HG03025 (cell line): ENCODE measurements around the gene SLC4A7.
"Not testable (repeated sequence)": the region's sequence is repeated elsewhere in the genome, so short reads cannot be mapped to it uniquely, and the experiment has no call there.

Source experiments
- ATAC-seq: cut with Tn5 transposase; IDR thresholded peaks from one replicate; pipeline ENCODE4 v1.9.1; 2021; ENCODE audit warnings: mild to moderate bottlenecking, moderate library complexity; ENCODE audit not compliant: unreplicated experiment, low FRiP score

SLC4A7 gene

DNA sequence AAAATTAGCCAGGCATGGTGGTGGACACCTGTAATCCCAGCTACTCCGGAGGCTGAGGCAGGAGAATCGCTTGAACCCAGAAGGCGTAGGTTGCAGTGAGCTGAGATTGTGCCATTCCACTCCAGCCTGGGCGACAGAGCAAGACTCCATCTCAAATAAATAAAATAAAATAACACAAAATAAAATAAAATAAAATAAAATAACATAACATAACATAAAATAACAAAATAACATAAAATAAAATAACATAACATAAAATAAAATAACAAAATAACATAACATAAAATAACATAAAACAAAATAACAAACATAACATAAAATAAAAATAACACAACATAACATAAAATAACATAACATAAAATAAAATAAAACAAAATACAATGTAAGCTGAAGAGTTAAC is 45.8 kb downstream of the SLC4A7 start:
- not testable (repeated sequence) for ATAC-seq

DNA sequence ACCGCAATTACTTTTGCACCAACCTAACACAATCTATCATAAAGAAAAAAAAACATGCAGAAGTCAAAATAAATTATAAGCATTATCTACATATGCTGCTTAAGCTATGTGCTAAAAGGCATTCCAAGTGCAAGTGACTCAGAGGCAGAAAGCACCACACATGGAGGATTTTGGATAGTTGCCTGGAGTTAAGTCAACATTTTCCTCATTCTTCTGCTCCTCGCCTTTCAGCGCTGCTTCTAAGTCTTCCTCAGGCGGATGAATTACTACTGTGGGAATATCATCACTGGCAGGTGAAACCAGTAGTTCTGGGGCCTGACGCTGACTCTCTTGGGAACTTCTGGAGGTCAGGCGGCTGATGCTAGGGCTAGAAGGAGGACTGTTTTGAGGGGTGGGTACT is 53.1 kb downstream of the SLC4A7 start:
- ATAC-seq: no peak

DNA sequence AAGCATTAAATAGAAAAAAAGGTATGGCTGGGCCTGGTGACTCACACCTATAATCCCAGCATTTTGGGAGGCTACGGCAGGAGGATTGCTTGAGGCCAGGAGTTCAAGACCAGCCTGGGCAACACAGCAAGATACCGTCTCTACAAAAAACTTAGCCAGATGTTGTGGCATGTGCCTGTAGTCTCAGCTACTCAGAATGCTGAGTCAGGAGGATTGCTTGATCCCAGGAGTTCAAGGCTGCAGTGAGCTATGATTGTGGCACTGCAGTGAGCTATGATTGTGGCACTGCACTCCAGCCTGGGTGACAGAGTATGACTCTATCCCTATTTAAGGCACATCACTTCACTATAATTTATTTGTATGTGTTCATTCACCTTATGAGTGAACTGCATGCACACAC is 54.3 kb downstream of the SLC4A7 start:
- ATAC-seq: no peak

DNA sequence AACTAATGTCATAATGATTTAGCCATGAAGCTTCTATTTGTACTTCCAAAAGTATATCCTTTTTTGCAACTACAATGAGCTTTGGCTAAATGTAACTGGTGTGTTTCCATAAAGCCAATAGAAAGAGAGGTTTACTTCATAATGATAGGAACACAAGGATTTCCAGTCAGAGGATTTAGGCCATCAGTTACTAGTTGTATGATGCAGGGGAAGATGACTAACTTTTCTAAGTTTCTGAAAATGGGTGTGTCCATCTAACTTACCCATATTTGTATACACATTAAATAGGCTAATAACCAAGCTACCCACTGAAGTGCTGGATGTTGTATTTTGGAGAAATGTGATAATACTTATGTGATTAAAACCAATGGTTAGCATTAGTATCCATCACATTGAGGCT is 55.7 kb downstream of the SLC4A7 start:
- no peak for ATAC-seq

DNA sequence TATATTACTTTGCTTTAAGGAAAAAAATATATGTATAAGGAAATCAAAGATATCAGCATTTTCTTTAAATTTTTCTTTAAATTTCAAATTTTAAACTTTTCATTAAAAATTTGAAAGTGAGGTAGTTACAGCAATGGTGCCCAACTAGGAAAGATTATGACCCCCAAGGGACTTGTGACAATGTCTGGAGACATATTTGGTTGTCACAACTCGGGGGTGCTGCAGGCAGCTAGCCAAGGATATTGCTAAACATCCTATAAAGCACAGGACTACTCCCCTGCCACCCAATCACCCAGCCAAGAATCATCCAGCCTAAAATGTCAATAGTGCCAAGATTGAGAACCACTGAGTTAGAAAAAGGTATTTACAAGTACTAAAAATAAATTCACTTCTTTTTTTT is 57.3 kb downstream of the SLC4A7 start:
- no peak for ATAC-seq

DNA sequence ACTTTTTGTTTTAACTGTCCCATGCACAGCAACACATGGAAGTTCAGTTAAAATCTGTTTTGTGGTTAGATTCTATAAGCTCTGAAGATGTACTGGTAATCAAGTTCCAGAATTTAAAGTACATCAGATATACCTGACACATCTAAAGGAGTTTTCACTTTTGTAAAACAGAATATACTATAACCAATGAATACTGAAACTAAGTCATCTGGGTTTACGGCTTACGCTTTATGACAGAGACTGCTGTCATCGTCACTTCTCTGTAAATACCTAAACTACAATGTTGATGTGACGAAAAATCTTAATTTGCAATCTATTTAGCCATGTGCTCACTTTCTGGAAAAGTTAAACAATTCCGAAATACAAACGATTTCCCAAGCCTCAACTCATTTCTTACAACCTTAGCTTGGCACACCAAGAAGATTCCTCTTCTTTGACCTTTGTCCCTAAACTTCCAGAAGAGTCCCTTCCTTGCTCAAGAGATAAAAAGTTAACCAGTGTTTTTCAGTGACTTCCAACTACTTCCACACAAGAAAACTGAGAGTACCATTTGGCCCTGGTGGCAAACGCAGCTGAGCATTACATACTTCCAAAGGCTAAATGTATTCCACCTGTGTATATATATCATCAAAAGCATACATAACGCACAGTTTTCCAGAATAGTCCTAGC is 58.2 kb downstream of the SLC4A7 start:
- ATAC-seq: no peak

DNA sequence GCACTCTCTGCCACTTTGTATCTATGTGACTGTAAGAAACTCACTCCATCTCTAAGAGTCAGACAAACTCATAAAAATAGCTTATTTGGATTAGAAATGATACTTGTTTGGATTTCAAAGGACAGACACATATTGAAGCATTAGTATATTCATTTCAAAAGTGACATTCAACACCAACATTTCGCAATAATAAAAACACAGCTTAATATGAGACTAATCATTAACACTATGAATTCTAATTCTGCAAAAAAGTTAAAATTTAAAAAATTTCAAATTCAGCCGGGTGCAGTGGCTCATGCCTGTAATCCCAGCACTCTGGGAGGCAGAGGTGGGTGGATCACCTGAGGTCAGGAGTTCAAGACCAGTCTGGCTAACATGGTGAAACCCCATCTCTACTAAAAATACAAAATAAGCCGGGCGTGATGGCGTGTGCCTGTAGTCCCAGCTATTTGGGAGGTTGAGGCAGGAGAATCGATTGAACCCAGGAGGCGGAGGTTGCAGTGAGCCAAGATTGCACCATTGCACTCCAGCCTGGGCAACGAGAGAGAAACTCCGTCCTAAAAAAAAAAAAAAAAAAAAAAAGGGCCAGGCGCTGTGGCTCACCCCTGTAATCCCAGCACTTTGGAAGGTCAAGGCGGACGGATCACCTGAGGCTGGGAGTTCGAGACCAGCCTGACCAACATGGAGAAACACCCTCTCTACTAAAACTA is 59.2 kb downstream of the SLC4A7 start:
- not testable (repeated sequence) for ATAC-seq

DNA sequence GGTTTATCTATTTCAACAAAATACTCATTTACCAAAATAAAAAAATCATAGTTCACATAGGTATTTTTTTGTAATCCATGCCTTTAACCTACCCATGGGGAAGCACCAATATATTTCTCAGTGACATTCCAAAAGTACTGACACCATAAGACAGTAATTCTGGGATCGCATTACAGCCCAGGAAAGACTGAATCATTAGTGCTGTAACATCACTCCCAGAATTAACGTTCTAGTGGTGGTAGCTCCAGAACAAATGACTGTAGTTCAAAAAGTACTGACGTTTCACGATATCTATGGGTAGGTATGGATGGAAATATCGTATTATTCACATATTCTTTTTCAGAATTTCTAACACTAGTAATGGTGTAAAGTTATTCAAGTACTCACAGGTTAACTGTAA is 60.7 kb downstream of the SLC4A7 start:
- no peak for ATAC-seq

DNA sequence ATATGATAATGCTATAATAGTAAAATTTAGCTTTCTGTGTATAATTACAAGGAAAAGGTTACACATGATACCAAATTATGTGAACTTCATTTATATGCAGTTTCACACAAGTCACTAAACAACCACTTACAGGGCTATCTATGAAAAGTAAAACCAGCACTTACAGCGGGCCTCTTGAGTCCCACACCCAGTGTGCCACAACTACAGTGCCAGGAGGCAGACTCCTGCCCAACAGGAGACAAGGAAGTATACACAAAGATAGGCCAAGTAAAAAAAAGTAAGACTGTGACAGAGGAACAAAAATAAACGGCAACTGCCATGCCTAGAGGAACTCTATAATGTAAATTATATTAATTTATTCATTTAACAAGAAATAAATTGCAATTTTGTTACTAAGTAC is 61.6 kb downstream of the SLC4A7 start:
- no peak for ATAC-seq

DNA sequence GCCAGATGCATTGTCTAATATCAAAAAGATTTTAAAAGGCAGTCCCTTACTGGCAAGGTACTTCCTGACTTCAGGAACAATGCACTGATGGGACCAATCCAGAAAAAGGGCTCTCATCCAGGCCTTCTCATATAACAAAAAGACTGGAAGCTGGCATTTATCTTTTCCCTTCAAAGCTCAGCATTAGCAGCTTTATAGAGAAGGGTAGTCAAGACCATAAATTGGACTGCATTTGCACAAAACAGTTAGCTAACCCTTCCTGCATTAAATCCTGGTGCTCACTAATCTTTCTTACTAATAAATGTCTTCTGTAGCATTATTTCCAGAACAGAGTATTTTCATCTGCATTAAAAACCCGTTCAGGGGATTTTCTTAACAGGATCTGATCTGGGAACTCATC is 69.0 kb downstream of the SLC4A7 start:
- no peak for ATAC-seq

DNA sequence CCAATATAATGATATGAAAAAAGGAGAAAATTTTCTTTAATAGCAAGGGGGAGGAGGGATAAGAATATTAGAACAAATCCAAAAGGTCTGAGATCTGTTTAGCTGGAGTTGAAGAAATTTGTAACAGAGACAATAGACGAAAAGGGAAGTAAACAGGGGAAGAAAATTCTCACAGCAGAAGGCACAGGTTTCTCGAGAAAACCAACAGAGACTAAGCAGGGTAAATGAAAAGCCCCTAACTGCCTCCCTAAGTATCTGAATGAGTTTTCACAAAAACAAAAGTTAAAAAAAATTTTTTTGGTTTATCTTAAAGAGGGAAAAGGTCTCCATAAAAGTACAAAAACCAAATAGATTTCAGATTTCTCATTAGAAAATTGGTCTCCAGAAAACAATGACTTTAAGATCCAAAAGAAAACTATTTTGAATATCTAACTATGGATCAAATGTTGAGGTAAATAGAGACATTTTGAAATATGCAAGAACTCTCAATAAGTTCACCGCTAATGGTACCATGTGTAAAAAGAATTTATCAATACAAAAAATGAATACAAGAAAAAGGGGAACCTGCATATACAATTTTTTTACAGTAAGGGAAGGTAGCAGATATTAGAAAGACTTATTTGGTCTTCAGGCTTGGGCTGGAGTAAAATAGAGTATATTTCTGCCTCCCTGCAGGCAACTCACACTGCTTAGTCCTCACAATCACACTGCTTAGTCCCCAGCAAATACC is 91.1 kb downstream of the SLC4A7 start:
- ATAC-seq: no peak

DNA sequence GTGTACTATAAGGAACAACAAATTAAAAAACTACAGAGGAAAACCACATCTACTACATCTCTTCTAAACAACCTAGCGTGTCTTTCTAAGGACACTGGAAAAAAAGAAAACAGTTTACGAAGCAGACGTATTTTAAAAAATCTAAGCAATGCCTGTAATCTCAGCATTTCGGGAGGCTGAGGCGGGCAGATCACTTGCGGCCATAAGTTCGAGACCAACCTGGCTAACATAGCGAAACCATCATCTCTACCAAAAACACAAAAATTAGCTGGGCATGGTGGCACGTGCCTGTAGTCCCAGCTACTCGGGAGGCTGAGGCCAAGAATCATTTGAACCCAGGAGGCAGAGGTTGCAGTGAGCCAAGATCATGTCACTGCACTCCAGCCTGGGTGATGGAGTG is 91.8 kb downstream of the SLC4A7 start:
- ATAC-seq: not testable (repeated sequence)

DNA sequence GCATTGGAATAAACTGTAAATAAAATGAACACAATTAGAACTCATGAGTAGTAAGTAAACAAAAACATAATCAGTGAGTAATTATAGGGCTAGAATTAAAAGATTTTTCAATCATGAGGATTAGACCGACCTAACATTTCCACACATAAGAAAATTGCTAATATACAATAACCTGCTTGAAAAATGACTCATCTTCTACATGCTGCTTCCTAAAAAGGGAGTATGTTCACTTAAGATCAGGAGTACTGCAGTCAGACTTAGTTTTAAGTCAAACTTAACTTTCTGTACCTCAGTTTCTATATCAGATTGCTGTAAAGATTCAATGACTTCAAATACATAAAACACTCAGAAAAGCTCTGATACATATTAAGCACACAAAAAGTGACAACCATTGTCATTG is 92.4 kb downstream of the SLC4A7 start:
- ATAC-seq: no peak

DNA sequence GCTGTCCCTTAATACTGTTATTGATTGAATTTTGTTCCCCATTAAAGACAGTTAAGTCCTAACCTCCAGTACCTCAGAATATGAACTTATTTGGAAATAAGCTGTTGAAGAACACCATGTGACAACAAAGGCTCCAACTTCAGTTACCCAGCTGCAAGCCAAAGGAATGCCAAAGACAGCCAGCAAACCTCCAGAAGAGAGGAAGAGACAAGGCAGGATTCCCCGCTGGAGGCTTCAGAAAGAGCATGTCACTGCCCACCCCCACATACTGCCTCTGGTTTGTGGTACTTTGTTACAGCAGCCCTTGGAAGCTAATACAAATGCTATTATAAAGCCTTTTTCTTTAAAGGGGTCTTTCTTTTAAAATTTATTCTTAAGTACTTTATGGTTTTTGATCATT is 96.6 kb downstream of the SLC4A7 start:
- ATAC-seq: no peak

DNA sequence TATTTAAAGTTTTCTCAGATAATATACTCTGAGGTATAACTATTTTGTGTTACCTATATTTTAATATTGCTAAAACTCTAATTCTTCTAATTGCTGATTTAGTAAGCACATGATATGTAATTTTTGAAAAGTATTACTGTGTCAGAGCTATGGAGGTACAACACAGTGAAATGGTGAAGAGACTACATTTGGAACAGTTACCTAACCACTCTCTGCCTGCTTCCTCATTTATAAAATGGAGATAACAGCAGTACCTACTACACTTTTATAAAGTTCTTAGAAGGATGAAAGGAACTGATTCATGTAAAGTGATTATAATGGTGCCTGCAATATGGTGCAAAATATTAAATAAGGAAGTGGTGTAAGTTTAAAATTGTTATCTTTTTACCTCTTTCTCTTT is 98.7 kb downstream of the SLC4A7 start:
- no peak for ATAC-seq

DNA sequence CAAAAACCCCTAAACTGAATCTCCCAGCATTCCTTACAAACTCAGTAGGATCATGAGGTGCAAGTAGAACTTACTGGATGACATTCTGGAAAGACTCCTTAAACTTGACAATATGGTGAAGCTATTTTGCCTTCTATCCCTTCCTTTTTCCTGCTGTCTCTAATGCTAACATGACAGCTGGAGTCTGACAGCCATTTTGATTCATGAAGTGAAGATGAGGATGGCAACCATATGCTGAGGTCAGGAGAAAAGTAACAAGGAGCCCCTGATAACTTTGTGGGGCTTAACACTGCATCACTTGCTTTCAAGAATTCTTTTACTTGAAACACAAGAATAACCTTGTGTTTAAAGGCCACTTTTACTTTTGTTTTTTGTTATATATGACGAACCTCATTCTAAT is 100.0 kb downstream of the SLC4A7 start:
- no peak for ATAC-seq

DNA sequence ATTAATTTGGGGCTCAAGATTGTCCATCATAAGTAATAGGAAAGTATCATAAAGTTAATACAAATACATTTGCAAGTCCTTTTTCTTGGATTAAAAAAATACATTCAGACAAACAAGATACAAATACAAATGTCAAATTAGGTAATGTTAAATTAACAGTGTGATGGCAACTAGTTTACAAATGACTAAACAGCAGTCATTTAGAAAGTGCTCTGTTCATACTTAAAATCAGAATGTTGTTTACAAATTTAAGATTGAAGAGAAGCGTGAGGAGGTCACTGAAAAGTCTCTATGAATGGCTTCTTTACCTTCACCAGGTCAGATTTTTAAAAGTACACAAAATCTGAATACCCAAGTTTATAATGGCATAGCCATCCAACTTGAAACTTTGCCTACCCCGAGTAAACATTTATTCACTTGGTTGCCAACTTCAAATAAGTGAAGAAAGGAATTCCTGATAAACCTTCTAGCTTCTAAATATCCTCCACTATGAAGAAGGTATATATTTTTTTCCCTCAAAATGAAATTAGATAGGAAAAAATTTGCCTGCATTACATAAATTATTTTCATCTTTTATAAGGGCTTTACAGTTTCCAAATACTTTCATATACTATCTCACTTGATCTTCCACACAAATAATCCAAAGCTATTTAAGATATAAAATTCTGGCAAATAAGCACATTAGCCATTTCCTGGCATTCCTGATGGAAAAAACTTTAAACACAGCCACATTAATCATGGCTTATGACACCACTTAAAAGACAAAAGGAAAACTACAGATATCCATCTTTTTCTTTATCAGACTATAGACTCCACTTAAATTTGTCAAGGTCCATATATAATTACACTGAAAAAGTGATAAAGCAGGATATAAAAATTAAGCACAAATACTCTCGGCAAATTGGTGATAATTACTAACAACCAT is 103.5 kb downstream of the SLC4A7 start:
- no peak for ATAC-seq

DNA sequence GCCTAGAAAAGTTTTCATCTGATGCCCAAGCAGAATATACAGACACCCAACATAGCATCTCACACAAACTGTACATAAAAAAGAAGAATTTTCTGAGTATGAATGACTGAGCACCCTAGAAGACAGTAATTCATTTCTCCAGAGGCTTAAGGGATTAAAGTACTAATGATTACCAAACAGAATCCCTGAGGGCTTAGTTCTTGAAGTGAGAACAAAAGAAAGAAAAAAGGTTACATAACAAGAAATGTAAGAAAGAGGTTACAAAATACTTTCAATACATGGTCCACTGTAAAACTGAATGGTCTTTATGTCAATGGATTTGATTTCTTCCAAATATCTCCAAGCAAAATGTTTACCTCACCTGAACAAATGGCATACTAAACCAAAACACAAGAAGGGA is 105.9 kb downstream of the SLC4A7 start:
- ATAC-seq: no peak

DNA sequence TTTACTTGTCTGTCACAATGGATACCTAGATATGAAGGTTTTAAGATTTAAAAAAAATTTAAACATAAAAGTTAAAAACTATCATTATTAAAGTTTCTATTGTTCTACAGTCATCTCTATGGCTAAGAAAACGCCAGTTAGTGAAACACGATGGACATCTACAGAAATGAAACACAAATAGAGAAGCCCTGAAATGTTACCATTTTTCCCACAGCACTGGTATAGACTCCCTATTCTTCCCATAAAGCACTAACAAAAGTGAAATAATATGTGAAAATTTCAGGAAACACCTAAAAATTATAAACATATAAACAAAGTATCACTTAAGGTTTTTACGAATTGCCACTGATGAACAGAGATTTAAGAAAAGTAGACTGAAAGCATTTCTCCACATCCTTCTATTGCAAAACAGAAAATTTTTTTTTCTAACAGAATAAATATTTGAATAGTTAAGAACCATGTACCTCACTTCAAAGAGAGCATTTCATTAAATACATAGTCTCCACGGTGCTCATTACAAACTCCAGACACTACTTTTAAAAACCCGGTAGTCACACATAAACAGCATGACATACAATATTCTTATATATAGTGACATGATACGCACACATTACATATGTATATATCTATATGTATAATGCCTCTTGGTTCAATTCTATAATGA is 107.9 kb downstream of the SLC4A7 start:
- no peak for ATAC-seq
